GM23248 (cell line): ENCODE results near the gene FAM131B.

Source experiments
- EZH2 ChIP-seq: fragments of 200-600 bp; sonication (generic); IDR thresholded peaks from 2 replicates; pipeline ENCODE4 v1.6.1; 2018; ENCODE audit warnings: antibody characterized with exemption, mild to moderate bottlenecking; ENCODE audit not compliant: insufficient read depth, poor library complexity, severe bottlenecking
- EZH2phosphoT487 ChIP-seq: fragments of 200-600 bp; sonication (generic); IDR thresholded peaks from 2 replicates; pipeline ENCODE4 v1.6.1; 2018; ENCODE audit warnings: antibody characterized with exemption, moderate library complexity, mild to moderate bottlenecking, low read depth; ENCODE audit not compliant: insufficient read depth

- TF ChIP-seq EZH2 (no peak), EZH2phosphoT487 (no peak)
These were observed 45.8 kb upstream of the FAM131B start for GRCh38 chr7:143408252-143408685.
